DND-41 (cell line): Measurements from ENCODE around the gene TACC3.

ENCODE experiments used
- EZH2 ChIP-seq: IDR thresholded peaks from 3 replicates; pipeline ENCODE4 v1.6.1; 2012; ENCODE audit warnings: borderline replicate concordance, low read depth, mild to moderate bottlenecking, moderate library complexity, low read length, inconsistent platforms; ENCODE audit not compliant: severe bottlenecking
- TF ChIP-seq, protein P1 (sequence below): IDR thresholded peaks from 2 replicates; pipeline ENCODE4 v1.5.1; 2012; ENCODE audit warnings: borderline replicate concordance, low read length, moderate library complexity, mild to moderate bottlenecking; ENCODE audit not compliant: poor library complexity, severe bottlenecking; ENCODE audit errors: extremely low read depth

DNA sequence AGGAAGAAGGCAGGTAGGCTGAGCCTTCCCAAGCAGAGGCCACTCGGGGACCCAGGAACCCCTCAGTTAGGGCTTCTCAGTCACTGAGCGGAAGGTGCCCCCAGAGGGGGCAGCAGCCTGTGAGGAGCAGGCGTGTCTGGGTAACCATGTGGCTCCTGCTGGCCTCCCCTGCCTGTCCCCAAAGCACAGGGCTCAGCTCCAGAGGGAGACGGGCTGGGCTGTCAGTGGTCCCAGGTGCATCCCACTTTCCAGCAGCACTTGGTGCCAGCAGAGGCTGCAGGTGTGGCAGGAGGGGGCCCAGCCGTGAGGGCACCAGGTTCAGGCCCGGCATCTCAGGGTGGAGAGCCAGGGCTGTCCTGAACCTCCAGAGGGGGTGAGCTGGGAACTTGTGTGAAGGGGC is 22.7 kb downstream of the TACC3 start:
- TF ChIP-seq, protein P1, sequence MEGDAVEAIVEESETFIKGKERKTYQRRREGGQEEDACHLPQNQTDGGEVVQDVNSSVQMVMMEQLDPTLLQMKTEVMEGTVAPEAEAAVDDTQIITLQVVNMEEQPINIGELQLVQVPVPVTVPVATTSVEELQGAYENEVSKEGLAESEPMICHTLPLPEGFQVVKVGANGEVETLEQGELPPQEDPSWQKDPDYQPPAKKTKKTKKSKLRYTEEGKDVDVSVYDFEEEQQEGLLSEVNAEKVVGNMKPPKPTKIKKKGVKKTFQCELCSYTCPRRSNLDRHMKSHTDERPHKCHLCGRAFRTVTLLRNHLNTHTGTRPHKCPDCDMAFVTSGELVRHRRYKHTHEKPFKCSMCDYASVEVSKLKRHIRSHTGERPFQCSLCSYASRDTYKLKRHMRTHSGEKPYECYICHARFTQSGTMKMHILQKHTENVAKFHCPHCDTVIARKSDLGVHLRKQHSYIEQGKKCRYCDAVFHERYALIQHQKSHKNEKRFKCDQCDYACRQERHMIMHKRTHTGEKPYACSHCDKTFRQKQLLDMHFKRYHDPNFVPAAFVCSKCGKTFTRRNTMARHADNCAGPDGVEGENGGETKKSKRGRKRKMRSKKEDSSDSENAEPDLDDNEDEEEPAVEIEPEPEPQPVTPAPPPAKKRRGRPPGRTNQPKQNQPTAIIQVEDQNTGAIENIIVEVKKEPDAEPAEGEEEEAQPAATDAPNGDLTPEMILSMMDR = no peak
- TF ChIP-seq EZH2 = no peak
